Measurements from ENCODE around the gene DNAH12.
"Not testable (repeated sequence)": the region's sequence is repeated elsewhere in the genome, so short reads cannot be mapped to it uniquely, and the experiment has no call there.

The DNAH12 gene

DNA sequence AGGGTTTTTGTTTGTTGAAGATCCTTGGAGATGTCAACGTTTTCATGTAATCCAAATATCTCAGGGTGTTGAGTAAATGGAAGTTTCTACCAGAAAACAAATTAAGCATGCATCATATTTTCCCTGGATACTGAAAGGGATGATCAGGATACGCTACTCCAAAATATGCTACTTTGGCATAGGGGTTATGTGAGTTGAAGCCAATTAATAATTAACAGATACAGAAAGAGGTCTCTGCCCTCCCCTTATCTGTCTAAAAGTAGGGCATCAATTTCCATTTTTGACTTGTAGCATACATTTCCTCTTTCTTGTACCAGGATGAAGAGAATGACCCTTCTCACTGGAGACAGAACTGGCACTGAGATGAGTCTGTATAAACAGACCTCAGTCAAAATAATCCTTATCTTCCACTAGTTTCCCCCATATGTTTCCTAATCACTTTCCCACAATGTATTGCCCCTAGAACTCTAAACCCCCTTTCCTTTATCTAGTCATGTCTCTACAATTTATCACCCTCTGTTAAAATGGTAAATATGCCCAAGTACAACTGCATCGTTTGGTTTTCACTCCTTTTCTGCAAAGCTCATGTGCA, 234.3 kb downstream of the DNAH12 start:
- H3K9me3 ChIP-seq (replicated peaks; ENCODE audit: insufficient read depth, low read length) = no peaks in the 10 kb centered on the region
- no peak overlapping the region for H3K4me3 ChIP-seq (ENCODE audit: low read length)
- H3K9ac ChIP-seq (ENCODE audit: low read length) = no peak overlapping the region
- no peak for DNase-seq
- H3K79me2 ChIP-seq (ENCODE audit: low read length) = no peaks in the 10 kb centered on the region
- H2AFZ ChIP-seq (ENCODE audit: low read length) = no peak overlapping the region
- TF ChIP-seq CTCF (IDR thresholded peaks at IDR 0.05; ENCODE audit: low read length) = no peak
- no peak for TF ChIP-seq EZH2 (optimal IDR thresholded peaks at IDR 0.05; ENCODE audit: low read depth, low read length)
- no peak for TF ChIP-seq EZH2phosphoT487 (IDR thresholded peaks at IDR 0.05; ENCODE audit: low read length)
- no peaks in the 10 kb centered on the region for H3K36me3 ChIP-seq (replicated peaks; ENCODE audit: insufficient read depth, low read length)
- no peak overlapping the region for H3K4me2 ChIP-seq (ENCODE audit: low read depth, low read length)
- no peaks in the 10 kb centered on the region for H3K4me1 ChIP-seq (ENCODE audit: low read length)
- H3K27ac ChIP-seq (ENCODE audit: low read length) = no peak overlapping the region
- no peaks in the 10 kb centered on the region for H4K20me1 ChIP-seq (ENCODE audit: insufficient read depth, low read length)
- no peaks in the 10 kb centered on the region for H3K9me2 ChIP-seq (replicated peaks; ENCODE audit: insufficient read depth, low read length)
- H3K27me3 ChIP-seq (replicated peaks; ENCODE audit: insufficient read depth, low read length) = no peaks in the 10 kb centered on the region
- H3F3A ChIP-seq (ENCODE audit: insufficient read depth, low read length) = no peaks in the 10 kb centered on the region

GRCh38 chr3:57303520-57303919, 240.6 kb downstream of the DNAH12 start:
- not testable (repeated sequence) for H4K20me1 ChIP-seq (ENCODE audit: insufficient read depth, low read length); H3K4me2 ChIP-seq (ENCODE audit: low read depth, low read length); H3K9me3 ChIP-seq (replicated peaks; ENCODE audit: insufficient read depth, low read length); DNase-seq; H3K27ac ChIP-seq (ENCODE audit: low read length); H2AFZ ChIP-seq (ENCODE audit: low read length); H3K27me3 ChIP-seq (replicated peaks; ENCODE audit: insufficient read depth, low read length); H3K79me2 ChIP-seq (ENCODE audit: low read length); H3F3A ChIP-seq (ENCODE audit: insufficient read depth, low read length); H3K4me1 ChIP-seq (ENCODE audit: low read length); H3K4me3 ChIP-seq (ENCODE audit: low read length); H3K9ac ChIP-seq (ENCODE audit: low read length); H3K9me2 ChIP-seq (replicated peaks; ENCODE audit: insufficient read depth, low read length); H3K36me3 ChIP-seq (replicated peaks; ENCODE audit: insufficient read depth, low read length)

- Histone ChIP-seq H3K4me1 (ENCODE audit: low read length) (no peaks in the 10 kb centered on the region), H3K4me2 (ENCODE audit: low read depth, low read length) (no peak overlapping the region), H3F3A (ENCODE audit: insufficient read depth, low read length) (no peaks in the 10 kb centered on the region), H3K9ac (ENCODE audit: low read length) (no peak overlapping the region), H3K27ac (ENCODE audit: low read length) (no peak overlapping the region), H3K27me3 (replicated peaks; ENCODE audit: insufficient read depth, low read length) (no peaks in the 10 kb centered on the region), H3K9me2 (replicated peaks; ENCODE audit: insufficient read depth, low read length) (no peaks in the 10 kb centered on the region), H2AFZ (ENCODE audit: low read length) (no peak overlapping the region), H4K20me1 (ENCODE audit: insufficient read depth, low read length) (no peaks in the 10 kb centered on the region), H3K4me3 (ENCODE audit: low read length) (no peak overlapping the region), H3K9me3 (replicated peaks; ENCODE audit: insufficient read depth, low read length) (no peaks in the 10 kb centered on the region), H3K79me2 (ENCODE audit: low read length) (no peaks in the 10 kb centered on the region), H3K36me3 (replicated peaks; ENCODE audit: insufficient read depth, low read length) (no peaks in the 10 kb centered on the region)
- TF ChIP-seq CTCF (IDR thresholded peaks at IDR 0.05; ENCODE audit: low read length) (no peak), EZH2phosphoT487 (IDR thresholded peaks at IDR 0.05; ENCODE audit: low read length) (no peak), EZH2 (optimal IDR thresholded peaks at IDR 0.05; ENCODE audit: low read depth, low read length) (no peak)
- DNase-seq = no peak
Measured at GRCh38 chr3:57298041-57298440, 246.1 kb downstream of the DNAH12 start.

DNA sequence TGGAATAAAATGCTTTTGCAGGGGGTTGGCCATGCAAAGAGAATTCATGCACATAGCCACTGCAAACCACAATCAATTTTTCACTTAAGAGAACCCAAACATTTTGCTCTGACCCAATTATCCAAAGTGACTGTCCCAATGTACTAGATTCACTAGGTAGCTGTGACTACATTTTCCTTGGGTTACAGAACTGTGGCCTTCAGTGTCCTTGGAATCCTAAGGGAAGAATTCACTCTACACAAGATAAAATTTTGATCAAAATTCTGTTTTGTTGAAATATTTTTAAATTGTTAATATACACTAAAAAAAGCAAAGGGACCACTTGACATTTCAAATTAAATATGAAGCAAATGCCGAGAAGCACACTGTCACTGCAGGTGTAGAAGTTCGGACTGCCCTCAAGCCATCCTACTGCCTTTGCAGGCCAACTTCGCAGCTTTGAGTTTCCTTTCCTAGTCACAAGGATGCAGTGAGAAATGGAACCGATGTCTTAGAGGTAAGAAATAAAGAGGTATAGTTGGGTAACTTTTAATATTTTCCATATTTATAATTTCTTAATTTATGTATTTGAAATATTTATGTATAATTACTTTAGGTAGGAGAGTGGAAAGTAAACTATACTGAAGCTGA, 251.1 kb downstream of the DNAH12 start:
- Histone ChIP-seq H3K4me2 (ENCODE audit: low read depth, low read length) (no peak overlapping the region), H3K4me3 (ENCODE audit: low read length) (no peak overlapping the region), H3K27me3 (replicated peaks; ENCODE audit: insufficient read depth, low read length) (no peaks in the 10 kb centered on the region), H3F3A (ENCODE audit: insufficient read depth, low read length) (no peaks in the 10 kb centered on the region), H3K79me2 (ENCODE audit: low read length) (no peaks in the 10 kb centered on the region), H3K4me1 (ENCODE audit: low read length) (no peaks in the 10 kb centered on the region), H3K9ac (ENCODE audit: low read length) (no peak overlapping the region), H3K36me3 (replicated peaks; ENCODE audit: insufficient read depth, low read length) (no peaks in the 10 kb centered on the region), H4K20me1 (ENCODE audit: insufficient read depth, low read length) (no peaks in the 10 kb centered on the region), H3K9me2 (replicated peaks; ENCODE audit: insufficient read depth, low read length) (no peaks in the 10 kb centered on the region), H2AFZ (ENCODE audit: low read length) (no peak overlapping the region), H3K9me3 (replicated peaks; ENCODE audit: insufficient read depth, low read length) (no peaks in the 10 kb centered on the region), H3K27ac (ENCODE audit: low read length) (no peak overlapping the region)
- DNase-seq = no peak
- TF ChIP-seq EZH2phosphoT487 (IDR thresholded peaks at IDR 0.05; ENCODE audit: low read length) (no peak), EZH2 (optimal IDR thresholded peaks at IDR 0.05; ENCODE audit: low read depth, low read length) (no peak), CTCF (IDR thresholded peaks at IDR 0.05; ENCODE audit: low read length) (no peak)

Measured in MM.1S (cell line).